T-helper 17 cell (primary cell): ENCODE results near the gene CHD6. TPM values are rescaled to one million over a fixed set of nuclear protein-coding genes. Genes with fewer than 3 reads are reported as not detected.
A peak's percentile ranks its signal among the peaks of the same experiment; 100 is the strongest.

ENCODE experiments used
- ATAC-seq: fragments of 150-1000 bp; cut with Tn5 transposase; 2 replicates; pipeline ENCODE4 v1.10.0; 2021; ENCODE audit warnings: mild to moderate bottlenecking, moderate library complexity
- DNase-seq, 3 donors: peaks; one replicate each; pipeline versions ENCODE4 v3.0.0 to v3.0.0-alpha.2; 2020 to 2021
- H3K9me3 ChIP-seq: one replicate; pipeline ENCODE4 v1.7.0; 2013; ENCODE audit warnings: low read length, mild to moderate bottlenecking; ENCODE audit not compliant: control insufficient read depth, poor library complexity, severe bottlenecking
- H3K27ac Mint-ChIP-seq: one replicate; pipeline ENCODE4 v1.8.0; 2022; ENCODE audit warnings: mild to moderate bottlenecking, moderate library complexity, mixed read lengths
- H3K27me3 Mint-ChIP-seq: one replicate; pipeline ENCODE4 v1.8.0; 2022; ENCODE audit warnings: mixed read lengths
- H3K36me3 Mint-ChIP-seq: one replicate; pipeline ENCODE4 v1.8.0; 2022; ENCODE audit warnings: low read depth, mixed read lengths
- H3K4me1 Mint-ChIP-seq: one replicate; pipeline ENCODE4 v1.8.0; 2022; ENCODE audit warnings: mild to moderate bottlenecking, mixed read lengths
- H3K4me3 Mint-ChIP-seq: one replicate; pipeline ENCODE4 v1.8.0; 2022; ENCODE audit warnings: mild to moderate bottlenecking, moderate library complexity, mixed read lengths
- total RNA-seq, 4 donors: library from RNA in 2 of 4; stranded (reverse) in 2 of 4; gene quantifications; one replicate each; pipeline ENCODE4 v1.2.3 and lab custom pipeline; 2022 to 2026

Gene CHD6, protein sequence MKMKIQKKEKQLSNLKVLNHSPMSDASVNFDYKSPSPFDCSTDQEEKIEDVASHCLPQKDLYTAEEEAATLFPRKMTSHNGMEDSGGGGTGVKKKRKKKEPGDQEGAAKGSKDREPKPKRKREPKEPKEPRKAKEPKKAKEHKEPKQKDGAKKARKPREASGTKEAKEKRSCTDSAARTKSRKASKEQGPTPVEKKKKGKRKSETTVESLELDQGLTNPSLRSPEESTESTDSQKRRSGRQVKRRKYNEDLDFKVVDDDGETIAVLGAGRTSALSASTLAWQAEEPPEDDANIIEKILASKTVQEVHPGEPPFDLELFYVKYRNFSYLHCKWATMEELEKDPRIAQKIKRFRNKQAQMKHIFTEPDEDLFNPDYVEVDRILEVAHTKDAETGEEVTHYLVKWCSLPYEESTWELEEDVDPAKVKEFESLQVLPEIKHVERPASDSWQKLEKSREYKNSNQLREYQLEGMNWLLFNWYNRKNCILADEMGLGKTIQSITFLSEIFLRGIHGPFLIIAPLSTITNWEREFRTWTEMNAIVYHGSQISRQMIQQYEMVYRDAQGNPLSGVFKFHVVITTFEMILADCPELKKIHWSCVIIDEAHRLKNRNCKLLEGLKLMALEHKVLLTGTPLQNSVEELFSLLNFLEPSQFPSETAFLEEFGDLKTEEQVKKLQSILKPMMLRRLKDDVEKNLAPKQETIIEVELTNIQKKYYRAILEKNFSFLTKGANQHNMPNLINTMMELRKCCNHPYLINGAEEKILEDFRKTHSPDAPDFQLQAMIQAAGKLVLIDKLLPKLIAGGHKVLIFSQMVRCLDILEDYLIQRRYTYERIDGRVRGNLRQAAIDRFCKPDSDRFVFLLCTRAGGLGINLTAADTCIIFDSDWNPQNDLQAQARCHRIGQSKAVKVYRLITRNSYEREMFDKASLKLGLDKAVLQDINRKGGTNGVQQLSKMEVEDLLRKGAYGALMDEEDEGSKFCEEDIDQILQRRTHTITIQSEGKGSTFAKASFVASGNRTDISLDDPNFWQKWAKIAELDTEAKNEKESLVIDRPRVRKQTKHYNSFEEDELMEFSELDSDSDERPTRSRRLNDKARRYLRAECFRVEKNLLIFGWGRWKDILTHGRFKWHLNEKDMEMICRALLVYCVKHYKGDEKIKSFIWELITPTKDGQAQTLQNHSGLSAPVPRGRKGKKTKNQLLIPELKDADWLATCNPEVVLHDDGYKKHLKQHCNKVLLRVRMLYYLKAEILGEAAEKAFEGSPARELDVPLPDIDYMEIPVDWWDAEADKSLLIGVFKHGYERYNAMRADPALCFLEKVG (N-terminal part only)
- total RNA-seq: 10 to 100 TPM; 83.3 to 87.0 TPM
- total RNA-seq (lab: John Stamatoyannopoulos, UW): 148 to 172 reads per million in 2 donors

DNA sequence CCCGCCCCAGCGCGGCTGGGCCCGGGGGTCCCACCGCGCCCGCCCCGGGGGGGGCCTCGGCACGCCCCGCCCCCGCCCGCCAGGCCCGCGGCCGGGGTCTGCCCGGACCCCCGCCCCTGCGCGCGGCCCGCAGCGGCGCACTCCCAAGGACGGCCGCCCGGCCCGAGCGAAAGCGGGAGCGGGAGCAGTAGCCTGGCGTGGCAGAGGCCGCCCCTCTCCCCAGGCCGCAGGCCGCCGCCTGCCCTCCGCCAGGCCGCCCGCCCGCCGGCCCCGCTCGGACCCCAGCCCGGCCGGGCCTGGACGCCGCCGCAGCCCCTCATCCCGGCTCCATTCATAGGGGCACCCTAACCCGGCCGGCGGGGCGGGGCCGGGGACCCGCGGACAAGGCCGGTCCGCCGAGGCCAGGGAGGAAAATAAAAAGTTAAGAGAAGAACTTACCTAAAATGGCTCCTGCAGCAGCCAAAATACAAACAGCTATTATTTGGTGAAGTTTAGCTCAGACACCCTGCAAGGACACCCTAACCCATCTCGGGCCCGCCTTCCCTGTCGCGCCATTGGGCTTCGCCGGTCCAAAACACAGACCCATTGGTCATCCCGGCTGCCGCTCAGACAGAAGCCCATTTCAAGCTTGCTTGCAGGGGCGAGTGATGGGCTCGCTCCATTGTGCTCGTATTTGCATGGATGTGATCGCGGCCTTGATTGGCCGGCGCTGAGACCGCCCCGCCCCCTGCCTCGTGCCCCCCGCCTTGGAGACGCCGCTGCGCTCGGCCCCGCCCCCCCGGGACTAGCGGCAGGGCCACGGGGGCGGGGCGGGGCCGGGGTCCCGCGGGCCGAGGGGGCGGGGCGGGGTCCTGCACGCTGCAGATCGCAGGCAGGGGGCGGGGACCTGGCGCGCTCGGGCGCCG lies at the start of gene CHD6:
TSS of gene CHD6 (minus strand) at position 476 of the 905 bp plus-strand sequence. CDS start 67,040 bp downstream, outside the sequence.
- H3K4me3 Mint-ChIP-seq: peak within 1 kb of the TSS; percentile 93
- no peaks in the 10 kb centered on the region for H3K9me3 ChIP-seq
- H3K4me1 Mint-ChIP-seq: peaks cover 31% of the 10 kb centered on the region
- DNase-seq (peak; percentile 95 to 99 (median 97)), ATAC-seq (peak; percentile 96)
- H3K36me3 Mint-ChIP-seq: no peaks in the 10 kb centered on the region
- H3K27me3 Mint-ChIP-seq: no peaks in the 10 kb centered on the region
- peak within 1 kb of the TSS; percentile 74 for H3K27ac Mint-ChIP-seq

DNA sequence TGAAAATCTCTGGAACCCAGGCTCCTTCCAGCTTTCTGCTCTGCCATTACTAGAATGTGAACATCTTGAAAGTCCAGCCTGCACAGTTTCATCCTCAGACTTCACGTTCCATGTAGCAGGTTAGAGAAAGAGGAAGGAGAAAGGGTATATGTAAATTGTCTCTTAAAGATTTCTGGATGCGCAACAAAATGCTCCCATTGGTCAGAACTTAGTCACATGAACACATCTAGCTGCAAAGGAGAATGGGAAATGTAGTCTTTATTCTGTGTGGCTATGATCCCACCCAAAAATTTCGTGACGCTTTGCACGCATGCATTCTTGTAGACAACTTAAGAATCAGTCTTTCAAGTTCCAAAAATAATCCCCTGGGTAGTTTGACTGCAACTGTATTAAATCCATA lies 46.4 kb upstream of the CHD6 start:
- H3K4me3 Mint-ChIP-seq: no peak overlapping the region
- peaks cover 5% of the 10 kb centered on the region for H3K36me3 Mint-ChIP-seq
- ATAC-seq (no peak), DNase-seq (no peak)
- H3K27me3 Mint-ChIP-seq: peaks cover 12% of the 10 kb centered on the region
- peaks cover 6% of the 10 kb centered on the region for H3K4me1 Mint-ChIP-seq
- H3K27ac Mint-ChIP-seq: no peak overlapping the region
- peaks cover 3% of the 10 kb centered on the region for H3K9me3 ChIP-seq

DNA sequence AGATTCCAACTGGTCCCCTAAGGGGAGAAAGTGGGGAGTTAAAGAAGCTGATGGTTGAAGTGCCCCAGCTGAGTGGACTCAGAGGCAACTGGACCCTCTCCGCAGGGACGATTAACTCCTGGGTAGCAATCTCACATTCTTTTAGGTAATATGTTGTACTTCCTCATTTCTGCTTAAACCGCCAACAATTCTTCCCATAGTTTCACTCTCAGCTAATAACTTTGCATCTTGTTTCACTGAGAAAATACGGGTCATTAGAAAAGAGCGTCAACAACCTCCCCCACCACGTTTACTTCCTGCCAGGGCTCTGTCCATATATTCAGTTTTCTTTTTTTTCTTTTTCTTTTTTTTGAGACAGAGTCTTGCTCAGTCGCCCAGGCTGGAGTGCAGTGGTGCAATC lies 39.5 kb upstream of the CHD6 start:
- H3K27ac Mint-ChIP-seq: no peak overlapping the region

DNA sequence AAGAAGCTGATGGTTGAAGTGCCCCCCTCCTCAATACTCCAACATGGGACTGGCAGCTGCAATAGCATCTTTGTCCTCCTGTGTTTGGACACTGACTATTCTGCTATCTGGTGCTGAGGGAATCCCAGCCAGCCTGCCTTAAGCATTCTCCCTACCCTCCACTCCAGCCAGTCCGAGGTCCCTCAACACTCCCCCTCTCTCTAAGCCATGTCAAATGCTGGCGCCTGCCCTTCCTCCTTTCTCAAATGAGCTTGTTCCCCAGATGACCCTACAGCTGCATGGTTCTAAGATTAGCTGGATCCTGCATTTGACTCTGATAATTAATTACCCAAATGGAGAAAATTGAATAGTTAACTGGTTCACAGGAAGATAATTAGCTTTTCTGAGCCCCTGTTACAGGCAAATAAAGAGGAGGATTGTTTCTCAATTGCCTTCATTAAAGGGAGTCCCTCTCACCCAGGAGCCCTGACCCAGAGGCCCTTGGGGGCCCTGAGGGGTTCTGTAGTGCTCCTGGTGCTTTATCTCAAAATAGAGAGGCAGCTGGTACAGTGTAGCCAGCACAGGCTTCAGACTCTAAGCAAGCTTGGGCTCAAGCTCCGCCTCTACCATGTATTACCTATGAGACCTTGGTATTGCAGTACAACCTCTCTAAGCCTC lies 37.9 kb upstream of the CHD6 start:
- Mint-ChIP-seq H3K4me3 (no peak overlapping the region), H3K4me1 (peaks cover 3% of the 10 kb centered on the region), H3K36me3 (peaks cover 6% of the 10 kb centered on the region), H3K27ac (no peak overlapping the region), H3K27me3 (peaks cover 20% of the 10 kb centered on the region)
- no peak for ATAC-seq
- DNase-seq: no peak
- no peaks in the 10 kb centered on the region for H3K9me3 ChIP-seq

More for the DNA sequence above, 39.5 kb upstream of the CHD6 start:
- peaks cover 21% of the 10 kb centered on the region for H3K27me3 Mint-ChIP-seq
- ATAC-seq: no peak
- peaks cover 6% of the 10 kb centered on the region for H3K36me3 Mint-ChIP-seq
- H3K9me3 ChIP-seq: no peaks in the 10 kb centered on the region
- no peak overlapping the region for H3K4me3 Mint-ChIP-seq
- peaks cover 6% of the 10 kb centered on the region for H3K4me1 Mint-ChIP-seq
- DNase-seq: no peak

DNA sequence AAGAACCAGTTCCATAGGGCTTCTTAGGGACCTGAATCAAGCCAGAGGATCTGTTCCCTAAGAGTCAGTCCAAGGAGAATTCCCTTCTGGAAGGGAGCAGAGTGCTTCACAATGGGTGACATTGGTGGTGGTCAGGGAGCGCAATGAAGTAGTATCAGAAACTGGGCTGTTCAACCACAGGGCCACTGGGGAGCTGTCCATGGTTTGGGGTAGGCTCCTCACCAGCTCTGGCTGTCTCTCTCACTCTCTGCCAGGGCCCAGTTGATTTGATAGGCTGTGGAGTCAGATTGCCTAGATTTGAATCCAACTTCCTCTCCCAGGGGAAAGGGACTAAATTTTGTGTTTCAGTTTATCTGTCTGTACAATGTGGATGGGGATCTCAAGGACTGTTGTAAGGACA lies 36.7 kb upstream of the CHD6 start:
- ATAC-seq: no peak
- no peak for DNase-seq
- no peak overlapping the region for H3K4me3 Mint-ChIP-seq
- H3K4me1 Mint-ChIP-seq: peaks cover 6% of the 10 kb centered on the region
- H3K9me3 ChIP-seq: no peaks in the 10 kb centered on the region
- H3K36me3 Mint-ChIP-seq: peaks cover 2% of the 10 kb centered on the region
- H3K27ac Mint-ChIP-seq: no peak overlapping the region
- peaks cover 13% of the 10 kb centered on the region for H3K27me3 Mint-ChIP-seq

DNA sequence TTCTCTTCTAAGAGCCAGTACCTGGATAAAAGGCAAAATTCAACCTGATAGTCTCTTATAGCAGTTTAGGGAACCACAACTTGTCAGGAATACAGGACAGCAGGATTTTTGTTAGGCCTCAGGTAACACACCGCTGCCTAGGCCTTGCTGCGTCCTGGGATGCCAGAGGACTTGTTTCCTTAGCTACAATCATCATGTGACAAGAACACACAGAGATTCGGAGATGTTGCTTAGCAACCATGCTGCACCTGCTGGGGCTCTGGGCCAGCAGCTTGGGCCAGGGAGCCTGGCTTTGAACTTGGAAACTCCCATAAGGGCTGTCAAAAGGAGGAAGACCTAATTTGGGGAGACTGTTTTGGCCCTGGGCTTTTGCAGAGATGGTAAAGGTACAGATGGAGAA lies 36.1 kb upstream of the CHD6 start:
- no peak for DNase-seq
- no peak overlapping the region for H3K27ac Mint-ChIP-seq
- H3K9me3 ChIP-seq: no peaks in the 10 kb centered on the region
- ATAC-seq: no peak
- H3K4me1 Mint-ChIP-seq: peaks cover 6% of the 10 kb centered on the region
- peaks cover 13% of the 10 kb centered on the region for H3K27me3 Mint-ChIP-seq
- H3K36me3 Mint-ChIP-seq: peaks cover 2% of the 10 kb centered on the region
- H3K4me3 Mint-ChIP-seq: no peak overlapping the region

DNA sequence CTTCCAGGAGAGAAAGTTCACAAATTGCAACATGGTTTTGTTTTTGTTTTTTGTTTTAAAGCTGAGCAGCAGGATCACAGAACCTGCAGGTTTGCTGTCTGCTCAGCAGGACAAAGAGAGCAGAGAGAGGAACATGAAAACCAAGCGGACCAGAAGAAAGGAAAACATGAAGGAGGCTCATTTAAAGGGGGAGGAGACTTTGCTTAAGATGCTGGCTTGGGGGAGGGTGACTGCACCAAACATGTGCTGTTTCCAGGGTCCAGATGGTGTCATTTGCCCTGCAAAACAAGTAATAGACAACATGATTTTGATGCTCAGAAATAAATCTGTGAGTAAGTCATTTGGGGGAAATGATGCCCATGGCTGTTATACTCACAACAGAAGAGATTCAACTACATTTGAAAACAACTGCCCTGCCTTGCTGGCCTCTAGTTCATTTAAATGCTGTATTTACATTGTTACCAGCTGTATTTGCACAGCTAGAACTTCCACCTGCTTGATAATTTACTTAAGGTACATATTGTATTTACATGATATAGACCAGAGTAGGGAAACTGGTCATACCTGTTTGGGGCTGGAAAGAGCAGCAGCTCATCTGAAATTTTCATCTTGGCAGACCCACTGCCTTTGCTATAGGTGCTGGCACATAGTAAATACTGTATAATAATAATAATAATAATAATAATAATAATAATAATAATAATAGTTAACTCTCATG lies 32.2 kb upstream of the CHD6 start:
- peaks cover 19% of the 10 kb centered on the region for H3K27me3 Mint-ChIP-seq
- ATAC-seq (no peak), DNase-seq (no peak)
- peaks cover 6% of the 10 kb centered on the region for H3K4me1 Mint-ChIP-seq
- peaks cover 6% of the 10 kb centered on the region for H3K36me3 Mint-ChIP-seq
- no peak overlapping the region for H3K27ac Mint-ChIP-seq
- no peaks in the 10 kb centered on the region for H3K9me3 ChIP-seq
- no peak overlapping the region for H3K4me3 Mint-ChIP-seq

DNA sequence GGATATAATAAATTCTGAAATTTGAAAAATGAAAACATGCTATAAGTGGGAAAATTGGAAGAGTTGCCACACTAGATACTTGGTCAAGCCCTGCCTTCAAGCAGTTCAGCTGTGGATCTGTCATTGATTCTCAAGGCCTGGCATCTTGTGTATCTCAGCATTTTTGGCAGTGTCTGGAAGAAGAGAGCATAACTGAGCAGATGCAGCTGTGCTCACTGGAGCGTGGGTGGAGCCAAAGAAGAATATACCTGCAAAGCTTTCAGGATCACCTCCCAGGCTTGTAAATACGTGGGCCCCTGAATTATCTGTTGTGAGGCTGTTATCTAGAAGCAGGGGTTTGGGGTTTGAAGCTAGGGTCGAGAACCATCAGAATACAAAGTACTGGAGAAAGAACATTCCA lies 31.3 kb upstream of the CHD6 start:
- H3K27me3 Mint-ChIP-seq: peaks cover 21% of the 10 kb centered on the region
- no peak overlapping the region for H3K27ac Mint-ChIP-seq
- peaks cover 8% of the 10 kb centered on the region for H3K36me3 Mint-ChIP-seq
- no peak for DNase-seq
- H3K9me3 ChIP-seq: no peaks in the 10 kb centered on the region
- no peak overlapping the region for H3K4me3 Mint-ChIP-seq
- ATAC-seq: no peak
- H3K4me1 Mint-ChIP-seq: peaks cover 5% of the 10 kb centered on the region

DNA sequence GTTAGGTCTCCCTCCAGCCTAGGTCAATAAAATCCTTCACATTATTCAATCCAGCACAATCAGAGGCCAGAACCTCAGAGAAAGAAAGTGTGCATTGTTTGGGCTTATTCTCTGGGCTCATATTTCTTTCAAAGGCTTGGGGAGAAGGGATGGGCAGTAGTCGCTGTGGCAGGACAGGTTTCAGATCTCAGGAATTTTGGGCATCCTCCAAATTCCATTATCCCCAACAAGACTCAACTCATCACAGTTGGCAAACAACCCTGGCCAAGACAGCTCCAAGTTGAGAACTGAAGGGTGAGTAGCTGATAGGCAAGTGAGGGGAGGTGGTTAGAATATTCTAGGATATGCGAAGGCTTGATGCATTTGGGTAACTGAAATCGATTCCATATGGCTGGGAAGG lies 27.2 kb upstream of the CHD6 start:
- Mint-ChIP-seq H3K36me3 (peaks cover 9% of the 10 kb centered on the region), H3K27ac (no peak overlapping the region), H3K4me1 (peaks cover 3% of the 10 kb centered on the region), H3K4me3 (no peak overlapping the region), H3K27me3 (peaks cover 33% of the 10 kb centered on the region)
- no peak for ATAC-seq
- DNase-seq: no peak
- no peaks in the 10 kb centered on the region for H3K9me3 ChIP-seq

DNA sequence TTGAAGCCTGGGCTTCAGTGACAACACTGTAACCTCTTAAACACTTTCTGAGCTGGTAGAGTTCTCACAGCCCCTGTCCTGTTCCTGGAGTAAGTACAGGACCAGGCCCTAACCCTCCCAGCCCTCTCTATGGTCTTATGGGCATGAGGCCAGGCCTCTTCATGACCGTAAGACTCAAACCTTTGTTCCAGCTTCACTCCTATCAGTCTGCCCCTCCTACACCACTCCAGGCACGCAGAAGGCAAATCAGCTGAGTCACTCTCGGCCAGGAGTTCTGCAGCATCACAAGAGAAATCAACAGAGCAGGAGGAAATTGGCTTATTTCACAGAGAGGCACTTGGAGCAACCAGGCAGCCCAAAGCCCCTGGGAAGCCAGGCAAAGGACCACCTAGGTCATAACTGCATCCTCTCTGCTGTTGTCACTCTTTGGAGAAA lies 25.3 kb upstream of the CHD6 start:
- peaks cover 6% of the 10 kb centered on the region for H3K4me1 Mint-ChIP-seq
- peaks cover 9% of the 10 kb centered on the region for H3K36me3 Mint-ChIP-seq
- no peaks in the 10 kb centered on the region for H3K9me3 ChIP-seq
- no peak for DNase-seq
- no peak overlapping the region for H3K4me3 Mint-ChIP-seq
- H3K27ac Mint-ChIP-seq: no peak overlapping the region
- no peak for ATAC-seq
- peaks cover 47% of the 10 kb centered on the region for H3K27me3 Mint-ChIP-seq

DNA sequence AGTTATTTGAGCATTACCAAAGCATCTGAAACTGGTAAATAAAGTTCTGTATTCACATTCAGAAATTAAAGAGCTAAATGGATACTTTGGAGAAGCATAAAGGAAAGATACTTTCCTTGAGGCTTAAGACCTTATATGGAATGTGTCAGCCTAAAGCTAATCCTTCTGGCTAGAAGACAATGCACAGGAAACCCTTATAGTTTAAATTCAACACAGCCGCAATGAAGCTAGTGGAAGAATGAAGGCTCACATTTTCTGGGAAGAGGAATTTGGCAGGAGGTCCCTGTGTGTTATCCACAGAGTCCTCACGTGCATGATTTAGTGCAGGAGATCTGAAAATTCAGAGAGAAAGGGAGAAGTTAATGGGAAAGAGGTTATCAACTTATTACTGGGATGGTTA lies 21.5 kb upstream of the CHD6 start:
- Mint-ChIP-seq H3K4me1 (peaks cover 6% of the 10 kb centered on the region), H3K27ac (no peak overlapping the region), H3K27me3 (peaks cover 28% of the 10 kb centered on the region), H3K4me3 (no peak overlapping the region), H3K36me3 (peaks cover 3% of the 10 kb centered on the region)
- H3K9me3 ChIP-seq: no peaks in the 10 kb centered on the region
- ATAC-seq (no peak), DNase-seq (no peak)
